Naive thymus-derived CD4-positive, alpha-beta T cell (primary cell): ENCODE measurements around the gene RRAD. TPM values are rescaled to one million over a fixed set of nuclear protein-coding genes. Genes with fewer than 3 reads are reported as not detected.

Source experiments
- ATAC-seq: fragments of 150-1000 bp; cut with Tn5 transposase; 2 replicates; pipeline ENCODE4 v1.10.0; 2021; ENCODE audit warnings: mild to moderate bottlenecking, moderate library complexity
- CTCF ChIA-PET: fragments of 350-600 bp; sonication (Branson Sonifier 250); formaldehyde crosslinking; loops from one replicate; lab custom pipeline; 2021; ENCODE audit warnings: antibody characterized with exemption; lab: Charles Lee
- POLR2A ChIA-PET: fragments of 350-600 bp; sonication (Branson Sonifier 250); formaldehyde crosslinking; loops from one replicate; lab custom pipeline; 2021; ENCODE audit warnings: antibody characterized with exemption, inconsistent platforms; lab: Charles Lee
- DNase-seq, 9 donors: peaks; one replicate each; pipeline versions ENCODE4 v3.0.0 to v3.0.0-alpha.2; 2020 to 2022; ENCODE audit warnings: mixed read lengths in 1 of 9
- H3K27ac ChIP-seq: one replicate; pipeline ENCODE4 v1.7.0; 2013; ENCODE audit warnings: mild to moderate bottlenecking, low read depth, low read length, moderate library complexity
- H3K27me3 ChIP-seq, 2 donors: one replicate each; pipeline ENCODE4 v1.7.0; 2013; ENCODE audit warnings: low read length in 2 of 2, mild to moderate bottlenecking in 2 of 2, moderate library complexity in 2 of 2; ENCODE audit not compliant: control insufficient read depth in 2 of 2, insufficient read depth in 2 of 2
- H3K36me3 ChIP-seq, 3 experiments: 1 replicate in 2 of 3; 2 replicates in 1 of 3; pipeline ENCODE4 v1.7.0; 2013; ENCODE audit warnings: low read length in 3 of 3, mild to moderate bottlenecking in 3 of 3, moderate library complexity in 1 of 3; ENCODE audit not compliant: insufficient read depth in 3 of 3, control insufficient read depth in 2 of 3
- H3K4me1 ChIP-seq, 2 donors: one replicate each; pipeline ENCODE4 v1.7.0; 2013; ENCODE audit warnings: low read length in 2 of 2, mild to moderate bottlenecking in 2 of 2, moderate library complexity in 1 of 2; ENCODE audit not compliant: control insufficient read depth in 2 of 2, insufficient read depth in 2 of 2
- H3K4me3 ChIP-seq: 2 replicates; pipeline ENCODE4 v1.7.0; 2013; ENCODE audit warnings: mild to moderate bottlenecking, low read length
- H3K9me3 ChIP-seq, 3 experiments: 1 replicate in 2 of 3; 2 replicates in 1 of 3; pipeline ENCODE4 v1.7.0; 2013; ENCODE audit warnings: low read length in 3 of 3; ENCODE audit not compliant: control insufficient read depth in 2 of 3
- H3K27ac Mint-ChIP-seq, 9 donors: one replicate each; pipeline ENCODE4 v1.8.0; 2020 to 2022; ENCODE audit warnings: mixed read lengths in 9 of 9, mild to moderate bottlenecking in 8 of 9, moderate library complexity in 5 of 9, inconsistent platforms in 2 of 9
- H3K27me3 Mint-ChIP-seq, 5 donors: one replicate each; pipeline ENCODE4 v1.8.0; 2021 to 2022; ENCODE audit warnings: mixed read lengths in 5 of 5, mild to moderate bottlenecking in 1 of 5
- H3K36me3 Mint-ChIP-seq, 5 donors: one replicate each; pipeline ENCODE4 v1.8.0; 2020 to 2022; ENCODE audit warnings: mixed read lengths in 5 of 5, mild to moderate bottlenecking in 3 of 5, inconsistent platforms in 1 of 5
- H3K4me1 Mint-ChIP-seq, 7 donors: one replicate each; pipeline ENCODE4 v1.8.0; 2020 to 2022; ENCODE audit warnings: mixed read lengths in 7 of 7, mild to moderate bottlenecking in 3 of 7, inconsistent platforms in 1 of 7
- H3K4me3 Mint-ChIP-seq, 10 donors: one replicate each; pipeline ENCODE4 v1.8.0; 2020 to 2022; ENCODE audit warnings: mild to moderate bottlenecking in 10 of 10, mixed read lengths in 10 of 10, moderate library complexity in 6 of 10, inconsistent platforms in 2 of 10
- H3K9me3 Mint-ChIP-seq, 11 donors: one replicate each; pipeline ENCODE4 v1.8.0; 2020 to 2022; ENCODE audit warnings: mixed read lengths in 11 of 11, mild to moderate bottlenecking in 4 of 11, inconsistent platforms in 1 of 11, moderate library complexity in 1 of 11
- intact Hi-C, 2 donors: fragments of 100-400 bp; cut with micrococcal nuclease; formaldehyde crosslinking; loops; one replicate each; pipeline ENCODE4 v1.15.1; 2023
- polyA plus RNA-seq, 2 donors: library from polyadenylated mRNA; unstranded; fragments of 300-500 nt; fragmentation: Illumina TruSeq; gene quantifications; one replicate each; pipeline ENCODE4 v1.2.3, GENCODE V29; 2021
- total RNA-seq, 6 experiments: library from RNA in 5 of 6; stranded (reverse) in 5 of 6; gene quantifications; 1 replicate in 5 of 6; 2 replicates in 1 of 6; pipeline ENCODE4 v1.2.3 and lab custom pipeline; 2021 to 2026

Gene RRAD
- total and polyA plus RNA-seq, 7 experiments from 2014 or later = 0.24 to 1.6 (median 0.88) TPM; not detected in 2

DNA sequence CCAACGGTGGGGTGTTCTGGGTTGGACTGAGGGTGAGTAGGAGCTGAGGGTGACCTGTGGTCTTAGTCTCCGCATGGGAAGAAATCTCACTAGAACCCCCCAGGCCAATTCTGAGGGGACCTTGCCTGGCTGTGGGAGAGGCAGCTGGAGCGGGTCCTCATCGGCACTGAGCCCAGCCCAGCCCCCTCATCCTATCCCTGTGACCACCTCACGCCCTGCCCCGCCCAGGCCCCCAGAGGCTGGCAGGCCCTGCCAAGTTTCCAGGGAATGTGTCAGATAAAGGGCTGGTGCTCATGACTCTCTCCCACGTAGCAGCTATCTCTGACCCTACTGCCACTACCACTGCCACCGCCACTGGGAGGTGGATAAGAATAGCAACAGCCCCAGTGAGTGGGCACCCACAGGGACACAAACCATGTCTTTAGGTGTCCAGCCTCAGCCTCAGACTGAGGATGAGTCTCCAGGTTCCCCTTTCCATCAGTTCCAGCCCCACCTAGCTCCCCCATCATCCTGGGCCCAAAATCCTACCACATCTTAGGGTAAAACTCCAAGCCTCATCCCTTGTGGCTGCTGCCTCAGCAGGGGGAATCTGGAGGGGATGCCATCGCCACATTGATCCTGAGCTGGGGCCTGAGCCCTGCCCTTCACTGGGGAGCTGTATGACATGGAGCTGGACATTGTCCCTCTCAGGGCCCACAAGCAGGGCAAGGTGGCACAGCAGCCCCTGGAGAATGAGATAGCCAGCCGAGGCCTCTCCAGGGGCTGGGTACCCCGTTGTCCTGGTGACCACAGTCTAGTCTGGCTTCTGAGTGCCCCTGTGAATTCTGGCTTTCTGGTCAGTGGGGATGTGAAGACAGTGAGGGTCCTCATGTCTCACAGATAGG, 21.5 kb downstream of the RRAD start:
- no peak for DNase-seq
- Mint-ChIP-seq H3K36me3 (no peaks in the 10 kb centered on the region), H3K4me3 (no peak overlapping the region), H3K27ac (no peak overlapping the region), H3K27me3 (no peaks in the 10 kb centered on the region), H3K4me1 (peaks cover 8 to 15% (median 11%) of the 10 kb centered on the region in 7 donors), H3K9me3 (no peaks in the 10 kb centered on the region)
- Histone ChIP-seq H3K4me3 (no peak overlapping the region), H3K4me1 (peaks cover 0 to 12% of the 10 kb centered on the region in 2 donors), H3K27me3 (no peaks in the 10 kb centered on the region), H3K36me3 (no peaks in the 10 kb centered on the region), H3K9me3 (no peaks in the 10 kb centered on the region), H3K27ac (no peak overlapping the region)
- CTCF ChIA-PET = interaction anchor here (0.5 to 1.0 kb wide), 4 partner anchors 13 to 255 kb away, joined by 3 read pairs; partner anchors contain the start of gene PDP2
- POLR2A ChIA-PET = no interaction called here
- no peak for ATAC-seq
- intact Hi-C loops = no loop called here

DNA sequence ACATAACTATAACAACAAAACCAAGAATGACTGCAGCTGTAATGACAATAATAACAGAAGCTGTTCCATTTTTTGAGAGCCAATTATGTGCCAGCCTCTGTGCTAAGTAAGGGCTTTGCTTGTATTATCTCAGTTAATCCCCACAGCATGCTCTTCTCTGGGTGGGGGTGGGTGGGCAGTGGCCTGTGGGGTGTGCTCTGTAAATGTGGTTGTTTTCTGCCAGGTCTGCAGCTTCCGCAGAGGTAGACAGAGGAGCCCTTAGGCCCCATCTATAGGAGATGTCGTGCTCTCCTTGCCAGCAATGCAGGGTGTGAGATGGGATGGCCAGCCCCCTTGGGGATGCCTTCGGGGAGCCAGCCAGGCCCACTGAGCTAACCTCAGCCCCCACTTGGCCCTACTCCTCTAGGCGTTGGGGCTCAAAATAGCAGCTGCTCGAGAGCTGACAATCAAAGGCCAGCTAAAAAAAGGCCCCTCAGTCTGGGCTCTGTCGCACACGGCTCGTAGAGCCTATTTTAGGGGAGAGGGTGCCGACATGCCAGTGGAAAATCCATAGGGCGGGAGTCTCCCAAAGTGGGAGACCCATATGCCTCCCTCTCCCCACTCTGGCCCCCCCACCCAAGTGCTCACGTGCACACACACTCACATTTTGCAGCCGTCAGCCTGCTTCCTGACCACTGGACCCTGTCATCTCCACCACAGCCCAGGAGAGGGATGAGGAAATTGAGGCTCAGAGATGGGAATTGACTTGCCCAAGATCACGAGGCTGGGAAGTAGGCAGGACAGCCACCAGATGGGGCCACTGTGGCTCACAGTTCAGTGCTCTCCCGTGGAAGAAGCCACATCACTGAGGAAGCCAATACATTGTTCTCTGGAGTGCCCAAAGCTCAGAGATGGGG, 22.4 kb downstream of the RRAD start:
- Mint-ChIP-seq H3K36me3 (no peaks in the 10 kb centered on the region), H3K27me3 (no peaks in the 10 kb centered on the region), H3K4me1 (peaks cover 8 to 15% (median 11%) of the 10 kb centered on the region in 7 donors), H3K9me3 (no peaks in the 10 kb centered on the region), H3K27ac (no peak overlapping the region), H3K4me3 (no peak overlapping the region)
- no peaks in the 10 kb centered on the region for H3K27me3 ChIP-seq
- ChIA-PET CTCF (interaction anchor here (0.6 to 0.7 kb wide), 3 partner anchors 22 to 254 kb away, joined by 3 read pairs; partner anchors contain the start of gene PDP2), POLR2A (interaction anchor here (0.9 kb wide), 1 partner anchor 11 kb away, joined by 4 read pairs; no protein-coding TSS in a partner anchor)
- ATAC-seq (no peak), DNase-seq (no peak)
- peaks cover 0 to 12% of the 10 kb centered on the region in 2 donors for H3K4me1 ChIP-seq
- no peak overlapping the region for H3K4me3 ChIP-seq
- H3K36me3 ChIP-seq = no peaks in the 10 kb centered on the region
- no peak overlapping the region for H3K27ac ChIP-seq
- H3K9me3 ChIP-seq = no peaks in the 10 kb centered on the region
- intact Hi-C loops = no loop called here

- intact Hi-C loops = no loop called here
- H3K4me1 Mint-ChIP-seq = peaks cover 7 to 15% (median 11%) of the 10 kb centered on the region in 7 donors
- no peaks in the 10 kb centered on the region for H3K27me3 Mint-ChIP-seq
- H3K4me3 Mint-ChIP-seq = no peak overlapping the region
- DNase-seq (no peak), ATAC-seq (no peak)
- peaks cover 0 to 12% of the 10 kb centered on the region in 2 donors for H3K4me1 ChIP-seq
- H3K27ac Mint-ChIP-seq = peak overlapping the region in 1 of 9 donors; percentile 51
- no peaks in the 10 kb centered on the region for H3K36me3 Mint-ChIP-seq
- CTCF ChIA-PET = no interaction called here
- POLR2A ChIA-PET = no interaction called here
- no peak overlapping the region for H3K4me3 ChIP-seq
- H3K9me3 Mint-ChIP-seq = no peaks in the 10 kb centered on the region
- no peaks in the 10 kb centered on the region for H3K27me3 ChIP-seq
- no peaks in the 10 kb centered on the region for H3K9me3 ChIP-seq
- H3K36me3 ChIP-seq = no peaks in the 10 kb centered on the region
- H3K27ac ChIP-seq = no peak overlapping the region
These were observed 23.7 kb downstream of the RRAD start for GRCh38 chr16:66901626-66902025.

DNA sequence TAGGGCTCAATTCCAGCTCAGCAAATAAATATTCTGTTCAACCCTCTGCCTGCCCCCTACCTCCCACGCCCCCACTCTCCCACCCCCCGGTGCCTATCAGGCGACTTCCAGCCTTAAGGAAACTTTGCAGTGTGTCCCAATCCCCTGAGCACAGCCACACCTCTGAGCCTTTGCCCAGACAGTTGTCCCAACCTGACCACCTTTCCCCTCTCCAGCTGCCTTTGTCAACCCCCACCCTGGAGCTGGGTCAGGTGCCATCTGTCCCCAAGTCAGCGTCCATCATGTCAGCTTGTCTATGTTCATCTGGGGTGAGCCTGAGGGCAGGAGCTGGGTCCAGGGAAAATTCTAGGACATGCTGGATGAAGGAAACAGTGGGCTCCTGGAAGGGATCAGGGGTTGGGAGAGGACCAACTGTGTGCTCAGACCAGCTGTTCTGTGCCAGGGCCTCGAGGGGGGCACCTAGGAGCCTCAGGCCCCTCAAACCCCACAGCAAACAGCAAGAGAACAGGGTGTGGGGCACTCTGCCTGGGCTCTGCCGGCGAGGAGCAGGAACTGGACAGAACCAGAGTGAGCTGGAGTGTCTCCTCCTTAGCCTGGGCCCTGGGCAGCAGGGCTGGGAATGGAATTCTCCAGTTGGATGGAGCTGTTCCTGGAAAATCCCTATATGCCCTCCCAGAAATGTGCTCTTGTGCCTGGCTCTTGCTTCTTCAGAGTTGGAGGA, 24.5 kb downstream of the RRAD start:
- Histone ChIP-seq H3K36me3 (no peaks in the 10 kb centered on the region), H3K27ac (no peak overlapping the region), H3K9me3 (no peaks in the 10 kb centered on the region), H3K4me1 (peaks cover 0 to 8% of the 10 kb centered on the region in 2 donors), H3K27me3 (no peaks in the 10 kb centered on the region), H3K4me3 (no peak overlapping the region)
- Mint-ChIP-seq H3K27ac (no peak overlapping the region), H3K9me3 (no peaks in the 10 kb centered on the region), H3K27me3 (no peaks in the 10 kb centered on the region), H3K36me3 (no peaks in the 10 kb centered on the region), H3K4me1 (peaks cover 2 to 7% (median 4%) of the 10 kb centered on the region in 7 donors), H3K4me3 (no peak overlapping the region)
- intact Hi-C loops = no loop called here
- ChIA-PET CTCF (no interaction called here), POLR2A (no interaction called here)
- ATAC-seq (no peak), DNase-seq (no peak)

DNA sequence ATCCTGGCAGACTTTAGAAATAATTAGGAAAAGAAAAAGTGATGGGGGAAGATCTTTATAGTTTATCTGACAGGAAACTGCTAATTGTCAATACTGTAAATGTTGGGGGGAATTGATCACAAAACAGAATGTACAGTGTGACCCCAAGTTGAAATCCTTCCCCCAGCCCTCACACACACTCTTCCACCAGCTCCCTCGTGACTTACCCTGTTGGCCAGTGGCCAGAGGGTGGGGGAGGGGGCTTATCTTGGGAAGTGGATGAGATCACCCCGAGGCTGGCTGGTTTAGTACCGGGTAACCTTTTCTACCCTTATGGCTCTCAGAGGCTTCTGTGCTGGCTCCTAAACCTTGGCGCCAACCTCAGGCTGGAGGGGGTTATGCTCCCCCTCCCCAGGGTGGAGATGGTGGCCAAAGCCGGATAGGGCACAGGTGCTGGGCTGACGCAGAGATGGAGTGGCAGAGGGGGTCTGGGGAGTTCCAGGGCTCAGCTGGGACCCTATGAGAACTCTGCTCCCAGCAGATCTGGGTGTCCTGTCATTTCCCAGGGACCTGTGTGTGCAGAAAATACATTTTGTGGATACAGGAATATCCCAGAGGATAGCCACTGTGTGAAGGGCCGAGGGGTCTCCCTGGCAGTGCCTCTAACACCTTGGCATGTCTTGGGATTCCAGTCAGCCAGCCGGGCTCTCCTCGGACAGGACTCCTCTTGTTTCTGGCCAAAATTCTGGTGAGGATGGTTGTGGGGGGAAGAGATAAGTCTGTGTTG, 25.2 kb downstream of the RRAD start:
- POLR2A ChIA-PET = no interaction called here

More for the DNA sequence above, 25.2 kb downstream of the RRAD start:
- Histone ChIP-seq H3K9me3 (no peaks in the 10 kb centered on the region), H3K27ac (no peak overlapping the region), H3K4me1 (peaks cover 0 to under 1% of the 10 kb centered on the region in 2 donors), H3K36me3 (no peaks in the 10 kb centered on the region), H3K27me3 (no peaks in the 10 kb centered on the region), H3K4me3 (no peak overlapping the region)
- Mint-ChIP-seq H3K36me3 (no peaks in the 10 kb centered on the region), H3K27ac (no peak overlapping the region), H3K27me3 (no peaks in the 10 kb centered on the region), H3K4me3 (no peak overlapping the region), H3K4me1 (peaks cover 0 to 7% (median 3%) of the 10 kb centered on the region in 7 donors), H3K9me3 (no peaks in the 10 kb centered on the region)
- no peak for ATAC-seq
- CTCF ChIA-PET = no interaction called here
- no peak for DNase-seq
- intact Hi-C loops = loop anchor here in 1 of 2 donors (5.0 to 10.0 kb wide), 2 partner anchors 47 to 115 kb away; no protein-coding TSS in a partner anchor
